Stomach (tissue), 9 donors: ENCODE measurements around the gene HOXC13. TPM values are rescaled to one million over a fixed set of nuclear protein-coding genes. Genes with fewer than 3 reads are reported as not detected.

Experiments
- DNase-seq, 2 donors: peaks; one replicate each; pipeline versions ENCODE4 v3.0.0 to v3.0.0-alpha.2; 2013 to 2019
- H3K27ac ChIP-seq, 5 donors: fragments of 200-600 bp in 4 of 5; sonication (generic) in 4 of 5; one replicate each; pipeline ENCODE4 v1.5.1; 2013 to 2019; ENCODE audit warnings: mild to moderate bottlenecking in 1 of 5, moderate library complexity in 1 of 5
- H3K27me3 ChIP-seq, 3 donors: fragments of 200-600 bp; sonication (generic); one replicate each; pipeline ENCODE4 v1.5.1; 2017 to 2019; ENCODE audit warnings: mixed run types in 1 of 3
- H3K36me3 ChIP-seq, 4 donors: fragments of 200-600 bp; sonication (generic); 1 replicate in 3 of 4; 2 replicates in 1 of 4; pipeline ENCODE4 v1.5.1; 2016 to 2019
- H3K4me1 ChIP-seq, 4 donors: fragments of 200-600 bp; sonication (generic); one replicate each; pipeline ENCODE4 v1.5.1; 2016 to 2019
- H3K4me3 ChIP-seq, 4 donors: fragments of 200-600 bp; sonication (generic) in 3 of 4; one replicate each; pipeline ENCODE4 v1.5.1; 2016 to 2019; ENCODE audit warnings: mild to moderate bottlenecking in 1 of 4
- H3K9me3 ChIP-seq, 4 donors: fragments of 200-600 bp; sonication (generic); one replicate each; pipeline ENCODE4 v1.5.1; 2016 to 2019
- CTCF ChIP-seq, 7 experiments: fragments of 450-650 bp in 4 of 7; fragments of 200-600 bp in 3 of 7; sonication (generic) in 3 of 7; IDR thresholded peaks; one replicate each; pipeline ENCODE4 v1.5.1; 2016 to 2019; ENCODE audit warnings: antibody characterized with exemption in 7 of 7, control low read depth in 2 of 7, mild to moderate bottlenecking in 1 of 7
- EP300 ChIP-seq: sonication (generic); formaldehyde crosslinking; IDR thresholded peaks from one replicate; pipeline ENCODE4 v1.6.1; 2017; ENCODE audit warnings: antibody characterized with exemption
- POLR2A ChIP-seq, 4 donors: fragments of 450-650 bp; IDR thresholded peaks; one replicate each; pipeline ENCODE4 v1.6.1; 2016; ENCODE audit warnings: antibody characterized with exemption in 4 of 4, control low read depth in 2 of 4, mild to moderate bottlenecking in 1 of 4, moderate library complexity in 1 of 4
- POLR2AphosphoS5 ChIP-seq, 3 donors: sonication (generic); formaldehyde crosslinking; IDR thresholded peaks; one replicate each; pipeline ENCODE4 v1.6.1; 2016; ENCODE audit warnings: antibody characterized with exemption in 3 of 3
- WGBS, 5 donors: extraction: QIAGEN DNeasy Blood & Tissue Kit in 3 of 5; methylation state at CpG; one replicate each; pipeline versions ENCODE4 v1.1.5 to v1.1.7; 2013 to 2018; 5-methylcytosine and 5-hydroxymethylcytosine counted together
- intact Hi-C: fragments of 100-400 bp; cut with DNase I; formaldehyde crosslinking; loops from one replicate; pipeline ENCODE4 v1.15.1; 2023; ENCODE audit warnings: low total_unique reads
- polyA plus RNA-seq, 3 donors: library from polyadenylated mRNA; stranded (reverse); fragments of 200-250 nt; gene quantifications; one replicate each; pipeline ENCODE4 v1.2.3, GENCODE V29; 2013
- total RNA-seq, 5 donors: library from RNA; depleted of rRNA; stranded (reverse); fragments of >200 nt; gene quantifications; one replicate each; pipeline versions ENCODE4 v1.1.0 to v1.2.3, GENCODE V29; 2014 to 2016
- donor health status: healthy with polysubstance abuse.
- donor health status: Bipolar disorder and iron deficiency.
- donor health status: healthy.

HOXC13 gene
- total and polyA plus RNA-seq, 8 donors = not detected

- TF ChIP-seq CTCF (IDR thresholded peaks at IDR 0.05) (no peak), EP300 (no peak), POLR2AphosphoS5 (IDR thresholded peaks at IDR 0.05) (no peak), POLR2A (IDR thresholded peaks at IDR 0.05) (no peak)
- intact Hi-C loops = no loop called here
- Histone ChIP-seq H3K27ac (no peak overlapping the region), H3K36me3 (no peaks in the 10 kb centered on the region), H3K4me1 (peaks cover 20 to 40% (median 35%) of the 10 kb centered on the region in 4 donors), H3K9me3 (peaks cover 0 to 11% (median 0%) of the 10 kb centered on the region in 4 donors), H3K27me3 (peaks cover 87 to 100% (median 100%) of the 10 kb centered on the region in 3 donors), H3K4me3 (no peak overlapping the region)
- peak in 1 of 2 donors; percentile 70 for DNase-seq
- WGBS, 5 donors = 3 to 8% (median 6%) methylated on average over 28 of the region's 28 CpGs
Observed at GRCh38 chr12:53989227-53990113, 50.8 kb downstream of the HOXC13 start.

- peaks cover 0 to 1% (median 0%) of the 10 kb centered on the region in 4 donors for H3K9me3 ChIP-seq
- no peak overlapping the region for H3K4me3 ChIP-seq
- H3K36me3 ChIP-seq = no peaks in the 10 kb centered on the region
- H3K27ac ChIP-seq = no peak overlapping the region
- peaks cover 24 to 40% (median 35%) of the 10 kb centered on the region in 4 donors for H3K4me1 ChIP-seq
- intact Hi-C loops = no loop called here
- no peak for TF ChIP-seq POLR2A (IDR thresholded peaks at IDR 0.05)
- no peak for TF ChIP-seq POLR2AphosphoS5 (IDR thresholded peaks at IDR 0.05)
- TF ChIP-seq CTCF (IDR thresholded peaks at IDR 0.05) = no peak
- 5 to 9% (median 6%) methylated on average over 18 to 27 of the region's 27 CpGs for WGBS, 5 donors
- DNase-seq = no peak
- peaks cover 87 to 100% (median 100%) of the 10 kb centered on the region in 3 donors for H3K27me3 ChIP-seq
Observed at GRCh38 chr12:53990311-53991076, 51.9 kb downstream of the HOXC13 start.

- no peak for TF ChIP-seq EP300
- no peak for TF ChIP-seq CTCF (IDR thresholded peaks at IDR 0.05)
- TF ChIP-seq POLR2A (IDR thresholded peaks at IDR 0.05) = no peak
- no peak for TF ChIP-seq POLR2AphosphoS5 (IDR thresholded peaks at IDR 0.05)
- no peaks in the 10 kb centered on the region for H3K36me3 ChIP-seq
- peaks cover 87 to 100% (median 100%) of the 10 kb centered on the region in 3 donors for H3K27me3 ChIP-seq
- DNase-seq = no peak
- WGBS, 5 donors = 2 to 8% (median 6%) methylated on average over 8 of the region's 8 CpGs
- intact Hi-C loops = no loop called here
- H3K27ac ChIP-seq = no peak overlapping the region
- peaks cover 24 to 40% (median 35%) of the 10 kb centered on the region in 4 donors for H3K4me1 ChIP-seq
- no peaks in the 10 kb centered on the region for H3K9me3 ChIP-seq
- H3K4me3 ChIP-seq = no peak overlapping the region
Observed at GRCh38 chr12:53991077-53991460, 52.4 kb downstream of the HOXC13 start.

GRCh38 chr12:53992377-53992889 is 53.8 kb downstream of the HOXC13 start:
- no peaks in the 10 kb centered on the region for H3K36me3 ChIP-seq
- WGBS, 5 donors = 19 to 45% (median 33%) methylated on average over 7 of the region's 7 CpGs
- H3K27ac ChIP-seq = no peak overlapping the region
- no peaks in the 10 kb centered on the region for H3K9me3 ChIP-seq
- no peak for TF ChIP-seq POLR2AphosphoS5 (IDR thresholded peaks at IDR 0.05)
- no peak for TF ChIP-seq POLR2A (IDR thresholded peaks at IDR 0.05)
- no peak for TF ChIP-seq EP300
- TF ChIP-seq CTCF (IDR thresholded peaks at IDR 0.05) = no peak
- DNase-seq = no peak
- H3K4me1 ChIP-seq = peaks cover 24 to 44% (median 43%) of the 10 kb centered on the region in 4 donors
- intact Hi-C loops = no loop called here
- peaks cover 88 to 100% (median 100%) of the 10 kb centered on the region in 3 donors for H3K27me3 ChIP-seq
- H3K4me3 ChIP-seq = no peak overlapping the region
